Stomach (tissue), 4 donors: ENCODE data around the gene LRFN4.

Source experiments
- CTCF ChIP-seq, 7 experiments: fragments of 450-650 bp in 4 of 7; fragments of 200-600 bp in 3 of 7; sonication (generic) in 3 of 7; IDR thresholded peaks; one replicate each; pipeline ENCODE4 v1.5.1; 2016 to 2019; ENCODE audit warnings: antibody characterized with exemption in 7 of 7, control low read depth in 2 of 7, mild to moderate bottlenecking in 1 of 7
- POLR2A ChIP-seq, 4 donors: fragments of 450-650 bp; IDR thresholded peaks; one replicate each; pipeline ENCODE4 v1.6.1; 2016; ENCODE audit warnings: antibody characterized with exemption in 4 of 4, control low read depth in 2 of 4, mild to moderate bottlenecking in 1 of 4, moderate library complexity in 1 of 4

GRCh38 chr11:66851698-66852465 is 5.0 kb upstream of the LRFN4 start:
- TF ChIP-seq CTCF (IDR thresholded peaks at IDR 0.05) (no peak), POLR2A (IDR thresholded peaks at IDR 0.05) (no peak)
